Measurements from ENCODE around the gene MICAL3.
"Not testable (repeated sequence)": the region's sequence is repeated elsewhere in the genome, so short reads cannot be mapped to it uniquely, and the experiment has no call there.

Gene MICAL3

DNA sequence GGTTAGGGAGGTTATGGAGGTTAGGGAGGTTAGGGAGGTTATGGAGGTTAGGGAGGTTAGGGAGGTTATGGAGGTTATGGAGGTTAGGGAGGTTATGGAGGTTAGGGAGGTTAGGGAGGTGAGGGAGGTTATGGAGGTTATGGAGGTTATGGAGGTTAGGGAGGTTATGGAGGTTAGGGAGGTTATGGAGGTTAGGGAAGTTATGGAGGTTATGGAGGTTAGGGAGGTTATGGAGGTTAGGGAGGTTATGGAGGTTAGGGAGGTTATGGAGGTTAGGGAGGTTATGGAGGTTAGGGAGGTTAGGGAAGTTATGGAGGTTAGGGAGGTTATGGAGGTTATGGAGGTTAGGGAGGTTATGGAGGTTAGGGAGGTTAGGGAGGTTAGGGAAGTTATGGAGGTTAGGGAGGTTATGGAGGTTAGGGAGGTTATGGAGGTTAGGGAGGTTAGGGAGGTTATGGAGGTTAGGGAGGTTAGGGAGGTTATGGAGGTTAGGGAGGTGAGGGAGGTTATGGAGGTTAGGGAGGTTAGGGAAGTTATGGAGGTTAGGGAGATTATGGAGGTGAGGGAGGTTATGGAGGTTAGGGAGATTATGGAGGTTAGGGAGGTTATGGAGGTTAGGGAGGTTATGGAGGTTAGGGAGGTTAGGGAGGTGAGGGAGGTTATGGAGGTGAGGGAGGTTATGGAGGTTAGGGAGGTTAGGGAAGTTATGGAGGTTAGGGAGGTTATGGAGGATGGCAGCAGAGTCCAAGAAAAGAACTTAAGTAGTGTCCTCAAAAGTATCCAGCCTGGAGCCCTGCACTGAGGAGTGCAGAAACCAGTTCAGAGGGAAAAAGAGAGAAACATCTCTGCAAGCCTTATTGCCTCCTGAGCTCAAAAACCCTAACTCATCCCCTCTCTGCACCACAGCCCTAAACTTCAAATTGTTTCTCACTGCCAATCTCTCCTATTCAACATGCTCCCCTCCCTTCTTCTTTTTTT, 147.2 kb downstream of the MICAL3 start:
- DNase-seq, result not testable (repeated sequence)

DNA sequence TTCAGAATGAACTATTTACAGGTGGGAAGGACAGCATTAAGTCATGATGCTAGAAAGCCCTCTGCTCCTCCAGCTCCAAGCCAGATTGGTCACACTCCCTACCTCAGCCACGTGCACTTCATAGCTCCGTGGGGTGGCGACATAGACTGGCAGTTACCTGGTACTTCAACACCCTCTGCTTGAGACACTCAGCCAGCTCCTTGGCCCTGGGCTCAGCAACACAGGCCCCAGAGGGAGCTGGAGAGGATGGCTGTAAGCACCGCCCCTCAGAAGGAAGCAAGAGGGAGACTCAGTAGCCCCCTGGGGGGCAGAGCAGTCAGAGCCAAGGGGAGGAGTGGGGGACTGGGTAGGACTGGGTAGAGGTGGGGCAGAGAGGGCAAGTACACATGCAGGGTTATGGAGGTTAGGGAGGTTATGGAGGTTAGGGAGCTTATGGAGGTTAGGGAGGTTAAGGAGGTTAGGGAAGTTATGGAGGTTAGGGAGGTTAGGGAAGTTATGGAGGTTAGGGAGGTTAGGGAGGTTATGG, 148.0 kb downstream of the MICAL3 start:
- DNase-seq, result no peak

DNA sequence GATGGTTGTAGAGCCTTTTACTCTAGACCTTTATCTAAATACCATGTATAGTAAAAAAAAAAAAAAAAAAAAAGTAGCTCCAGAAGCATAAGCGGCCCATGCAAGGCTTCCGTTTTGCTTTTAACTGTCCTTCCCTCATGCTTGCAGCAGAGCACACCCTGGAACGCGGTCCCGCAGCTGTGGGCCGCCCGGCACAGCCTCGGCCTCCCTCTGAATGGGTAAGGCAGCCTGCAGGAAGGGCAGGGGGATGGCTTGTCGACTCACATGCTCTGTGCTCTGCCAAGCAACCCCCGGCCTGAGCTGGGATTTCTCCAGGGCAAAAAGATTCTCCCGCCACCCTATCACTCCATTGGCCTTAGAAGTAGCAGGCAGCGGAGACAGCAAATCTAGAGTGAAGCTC, 148.7 kb downstream of the MICAL3 start:
- no peak for DNase-seq

DNA sequence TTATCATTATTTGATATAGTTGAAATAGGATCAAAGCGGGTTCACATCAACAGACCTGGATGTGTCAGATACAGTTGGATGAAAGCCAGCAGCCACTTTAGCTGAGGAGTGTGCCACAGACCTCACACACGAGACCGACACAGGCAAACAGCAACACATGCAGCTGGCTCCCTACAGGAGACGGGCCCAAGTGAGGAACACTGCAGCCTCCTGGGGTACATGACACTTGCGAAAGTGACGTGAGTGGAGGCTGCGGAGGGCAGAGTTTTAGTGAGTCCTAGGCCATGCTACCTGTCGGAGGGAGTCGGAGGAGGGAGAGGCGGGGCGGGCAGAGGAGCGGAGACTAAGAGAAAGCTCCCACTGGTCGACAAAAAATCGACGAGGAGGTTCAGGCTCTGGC, 149.2 kb downstream of the MICAL3 start:
- no peak for DNase-seq

DNA sequence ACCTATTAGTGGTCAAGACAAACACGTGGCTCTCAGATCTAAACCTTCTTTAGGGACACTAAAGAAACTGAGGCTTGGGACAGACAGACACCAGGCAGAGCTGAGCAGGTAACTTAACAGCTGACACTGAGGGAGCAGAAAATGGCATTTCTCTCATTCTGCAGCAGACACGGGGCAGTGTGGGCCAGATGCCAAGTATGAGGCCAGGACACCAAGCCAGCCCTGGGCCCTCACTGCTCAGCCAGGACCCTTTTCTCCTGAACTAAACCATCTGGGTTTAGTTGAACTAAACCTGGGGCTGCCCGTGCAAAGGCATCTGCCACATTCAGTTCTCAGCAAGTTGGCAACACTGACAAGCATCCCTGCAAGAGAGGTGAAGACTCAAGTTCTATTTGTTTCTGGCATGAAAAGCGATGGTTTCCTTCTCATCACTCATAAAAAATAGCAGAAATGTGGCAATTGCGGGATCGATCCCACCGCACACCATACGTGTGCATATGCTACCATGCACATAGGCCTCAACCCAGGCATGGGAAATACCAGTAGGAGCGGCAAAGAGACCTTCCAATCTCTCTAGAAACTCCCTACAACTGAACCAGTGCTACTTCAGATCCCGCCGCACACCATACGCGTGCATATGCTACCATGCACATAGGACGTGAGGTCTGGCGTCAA, 150.0 kb downstream of the MICAL3 start:
- DNase-seq, result no peak

DNA sequence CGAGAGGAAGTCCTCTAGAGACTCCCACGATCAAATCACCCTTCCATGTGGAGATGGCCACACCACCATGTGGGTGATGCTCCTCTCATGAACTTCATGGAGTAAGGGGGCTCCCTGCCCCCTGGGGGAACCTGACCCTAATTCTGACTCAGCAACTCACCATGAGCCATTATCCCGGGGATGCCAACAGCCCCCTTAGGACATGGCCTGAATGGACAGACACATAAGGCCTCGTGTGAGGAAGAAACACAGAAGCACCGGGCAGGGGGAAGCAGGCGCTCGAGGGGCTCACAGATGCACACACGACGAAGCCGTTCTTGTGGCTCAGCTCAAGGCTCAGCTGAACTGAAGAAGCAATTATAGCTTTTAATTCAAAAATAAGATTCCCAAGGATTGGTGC, 150.6 kb downstream of the MICAL3 start:
- no peak for DNase-seq

DNA sequence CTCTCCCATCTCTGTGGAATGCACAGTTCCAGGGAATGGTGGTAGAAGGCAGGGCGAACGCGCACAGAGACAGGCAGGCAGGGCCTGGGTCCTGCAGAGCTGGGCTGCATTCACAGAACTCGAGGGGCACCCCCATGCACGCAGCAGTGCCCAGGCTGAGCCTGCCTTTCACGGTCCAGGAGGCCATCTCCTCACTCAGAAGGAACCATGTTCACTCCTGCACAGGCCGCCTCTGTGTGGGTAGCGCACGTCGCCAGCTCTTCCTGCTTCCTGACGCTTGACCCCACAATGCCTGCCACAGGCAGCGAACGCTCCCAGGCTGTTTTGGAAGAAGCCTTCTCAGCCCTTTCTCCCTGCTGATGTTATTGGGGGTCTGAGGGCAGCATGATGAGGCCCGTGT, 151.2 kb downstream of the MICAL3 start:
- no peak for DNase-seq

DNA sequence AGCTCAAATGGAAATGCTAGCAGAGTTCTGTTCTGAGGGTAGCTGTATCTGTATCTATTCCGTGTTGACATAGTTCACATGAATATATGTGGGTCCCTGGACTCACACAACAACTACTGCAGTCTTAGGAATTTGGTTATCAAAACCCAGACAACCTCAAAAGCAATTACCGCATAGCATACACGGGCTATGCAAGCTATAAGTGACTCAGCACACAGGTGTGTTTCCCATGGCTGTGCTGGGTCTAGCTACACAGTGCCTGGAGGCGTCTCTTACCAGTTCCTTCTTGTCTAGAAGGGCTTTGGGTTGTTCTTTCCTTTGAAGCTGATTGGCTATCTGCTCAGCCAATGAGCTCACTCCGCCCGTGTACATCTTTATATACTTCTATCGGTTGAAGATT, 151.9 kb downstream of the MICAL3 start:
- no peak for DNase-seq

DNA sequence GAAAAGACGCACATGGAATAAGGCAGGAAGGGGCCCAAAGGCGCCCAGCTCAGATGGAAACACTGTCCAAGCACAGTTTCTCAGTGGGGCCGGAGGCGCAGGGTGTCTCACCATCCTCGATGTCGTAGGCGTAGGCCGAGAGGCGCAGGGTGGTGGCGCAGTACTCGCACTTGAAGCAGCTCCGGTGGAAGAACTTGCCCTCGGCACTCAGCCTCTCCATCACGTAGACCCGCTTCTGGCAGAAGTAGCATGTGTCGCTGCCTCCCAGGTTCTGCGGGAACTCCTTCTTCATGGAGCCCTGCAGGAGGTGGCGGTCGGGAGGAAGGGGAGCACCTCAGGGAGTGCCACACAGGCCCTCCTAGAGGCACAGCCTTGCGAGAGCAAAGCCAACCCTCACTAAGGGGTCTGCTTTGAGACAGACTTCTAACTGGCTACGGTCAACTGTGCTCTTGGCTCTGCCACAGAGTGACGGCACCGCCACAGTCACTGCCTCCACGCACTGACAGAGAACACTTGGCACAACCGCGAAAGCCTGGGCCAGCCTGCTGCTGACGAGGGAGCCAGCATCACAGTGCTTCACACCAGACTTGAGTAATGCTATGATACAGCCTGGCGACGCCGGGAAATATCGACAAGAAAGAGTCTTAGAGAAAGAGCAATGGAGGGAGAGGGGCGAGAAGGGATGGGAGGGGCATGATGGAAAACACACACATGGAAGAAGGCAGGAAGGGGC, 152.5 kb downstream of the MICAL3 start:
- no peak for DNase-seq

DNA sequence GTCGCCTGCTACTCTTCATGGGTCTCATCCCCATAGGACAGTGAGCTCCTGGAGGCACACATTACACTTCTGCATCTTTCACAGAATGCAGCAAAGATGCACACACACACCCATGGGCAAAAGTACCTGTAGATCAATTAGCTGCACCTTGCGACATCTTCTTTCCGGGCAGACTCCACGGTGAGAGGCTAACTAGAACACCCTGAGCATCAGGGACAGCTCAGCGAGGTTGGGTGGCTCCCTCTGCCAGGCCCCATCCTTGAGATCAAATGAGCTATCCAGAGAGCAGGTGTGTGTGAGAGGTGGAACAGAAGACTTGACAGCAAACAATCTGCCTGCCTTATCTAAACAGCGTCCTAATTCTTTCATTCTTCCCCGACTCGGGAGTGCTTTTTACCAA, 154.0 kb downstream of the MICAL3 start:
- no peak for DNase-seq

DNA sequence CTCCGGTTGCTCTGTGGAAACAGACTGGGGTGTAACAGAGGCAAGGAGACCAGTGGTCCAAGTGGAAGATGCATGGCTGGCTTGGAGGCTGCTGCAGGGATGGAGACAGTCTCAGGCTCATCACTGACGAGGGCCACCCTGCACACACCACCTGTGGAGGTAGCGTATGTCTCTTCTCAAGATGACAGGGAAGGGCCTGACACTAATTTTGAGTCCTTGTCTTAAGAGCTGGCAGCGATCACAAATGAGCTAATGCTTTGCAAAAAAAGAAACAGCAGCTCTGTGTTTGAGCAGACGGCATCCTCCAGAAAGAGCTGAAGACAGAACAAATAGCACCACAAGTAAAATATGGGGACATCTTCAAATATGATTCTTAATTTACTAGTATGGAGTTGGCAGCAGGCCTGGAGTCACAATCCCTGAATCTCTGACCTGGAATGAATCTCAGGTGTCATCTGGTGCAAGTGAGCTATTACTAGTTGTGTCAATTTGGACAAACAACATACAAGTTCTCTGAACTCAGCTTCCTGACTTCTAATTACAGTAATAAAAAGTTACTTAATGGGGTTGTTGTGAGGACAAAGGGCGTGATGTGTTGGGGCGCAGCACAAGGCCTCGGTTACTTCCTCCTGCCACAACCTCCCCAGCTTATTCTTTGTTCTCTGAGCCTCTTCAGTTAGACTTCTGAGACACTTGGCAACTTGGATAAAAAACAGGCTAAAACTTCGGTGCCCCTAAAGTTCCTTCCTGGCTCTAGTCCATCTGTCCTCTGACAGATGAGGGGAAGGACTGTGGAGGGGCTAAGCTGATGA, 154.9 kb downstream of the MICAL3 start:
- DNase-seq, result no peak

DNA sequence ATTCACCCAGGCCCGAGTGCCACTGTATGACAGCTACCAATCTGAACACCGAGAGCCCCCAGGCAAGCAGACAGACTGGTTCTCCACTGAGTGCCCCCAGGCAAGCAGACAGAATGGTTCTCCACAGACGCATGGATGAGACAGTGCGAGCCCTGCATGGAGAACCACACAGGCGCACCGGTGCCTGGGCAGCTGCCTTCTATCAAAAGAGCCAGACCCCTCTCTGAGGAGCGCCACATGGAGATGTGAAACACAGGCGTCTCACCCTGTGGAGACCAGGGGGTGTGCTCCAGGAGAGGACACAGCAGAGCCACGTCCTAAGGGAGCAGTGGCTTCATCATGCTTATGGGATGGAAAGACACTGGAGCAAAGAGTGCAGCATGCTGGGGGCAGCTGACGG, 155.6 kb downstream of the MICAL3 start:
- DNase-seq, result no peak

DNA sequence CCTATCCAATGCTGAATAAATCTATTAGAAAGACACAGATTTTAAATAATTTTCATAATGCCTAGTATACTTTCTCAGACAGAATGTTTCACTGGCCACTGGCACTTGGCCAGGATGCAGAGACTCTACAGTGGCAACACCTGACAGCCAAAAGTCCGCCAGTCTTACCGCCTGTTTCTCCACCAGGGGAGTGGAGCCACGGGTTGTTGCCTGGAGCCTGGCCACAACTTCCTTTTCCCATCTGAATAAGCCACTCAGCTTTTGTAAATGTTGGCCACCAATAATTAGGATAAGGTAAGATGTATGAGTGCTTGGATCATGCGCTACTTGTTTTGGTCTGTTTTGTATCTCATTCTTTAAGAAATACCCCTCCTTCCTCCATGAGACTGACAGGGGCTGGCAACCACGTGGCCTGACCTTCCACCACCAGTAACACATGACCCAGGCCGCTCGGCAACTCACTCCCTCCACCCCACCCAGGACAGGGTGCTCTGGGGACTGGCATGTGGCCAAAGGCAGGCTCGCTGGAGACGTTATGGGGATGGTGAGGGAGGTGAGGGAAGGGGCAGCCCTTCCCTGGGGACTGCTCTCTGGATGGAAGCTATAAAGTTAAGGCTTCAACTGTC, 157.1 kb downstream of the MICAL3 start:
- no peak for DNase-seq

DNA sequence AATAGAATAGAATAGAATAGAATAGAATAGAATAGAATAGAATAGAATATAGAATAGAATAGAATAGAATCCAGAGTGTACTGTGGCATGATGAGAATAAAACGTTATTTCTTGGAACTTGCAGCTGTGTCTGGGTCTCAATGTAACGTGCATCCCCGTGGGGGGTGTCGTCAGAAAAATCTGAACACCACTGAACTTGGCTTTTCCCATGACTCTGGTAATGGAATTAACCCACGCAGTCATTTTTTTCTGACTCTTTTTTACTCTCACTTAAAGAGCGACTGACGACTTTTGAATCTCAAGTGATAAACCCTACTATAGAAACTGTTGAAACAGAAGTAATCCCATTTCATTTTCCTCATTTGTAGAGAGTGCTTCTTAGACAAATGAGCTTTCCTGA, 157.7 kb downstream of the MICAL3 start:
- DNase-seq, result no peak

DNA sequence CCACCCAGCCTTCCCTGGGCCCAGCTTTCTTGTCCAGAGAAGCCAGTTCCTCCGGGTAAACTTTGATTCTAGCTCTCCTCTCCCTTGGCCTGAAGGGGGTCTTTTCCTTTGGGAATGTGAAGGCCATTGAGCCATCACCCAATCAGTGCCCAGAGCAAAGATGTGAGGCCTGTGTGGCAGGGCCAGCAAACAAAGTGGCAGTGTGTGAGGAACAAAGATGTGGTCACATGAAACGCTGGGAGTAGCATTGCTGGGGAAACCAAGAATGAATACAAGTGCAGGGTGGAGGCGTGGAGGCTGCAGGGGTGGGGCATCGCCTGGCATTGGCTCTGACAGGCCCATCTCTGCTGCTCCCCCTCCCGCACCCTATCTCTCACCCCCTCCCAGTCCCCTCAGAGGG, 158.2 kb downstream of the MICAL3 start:
- no peak for DNase-seq

DNA sequence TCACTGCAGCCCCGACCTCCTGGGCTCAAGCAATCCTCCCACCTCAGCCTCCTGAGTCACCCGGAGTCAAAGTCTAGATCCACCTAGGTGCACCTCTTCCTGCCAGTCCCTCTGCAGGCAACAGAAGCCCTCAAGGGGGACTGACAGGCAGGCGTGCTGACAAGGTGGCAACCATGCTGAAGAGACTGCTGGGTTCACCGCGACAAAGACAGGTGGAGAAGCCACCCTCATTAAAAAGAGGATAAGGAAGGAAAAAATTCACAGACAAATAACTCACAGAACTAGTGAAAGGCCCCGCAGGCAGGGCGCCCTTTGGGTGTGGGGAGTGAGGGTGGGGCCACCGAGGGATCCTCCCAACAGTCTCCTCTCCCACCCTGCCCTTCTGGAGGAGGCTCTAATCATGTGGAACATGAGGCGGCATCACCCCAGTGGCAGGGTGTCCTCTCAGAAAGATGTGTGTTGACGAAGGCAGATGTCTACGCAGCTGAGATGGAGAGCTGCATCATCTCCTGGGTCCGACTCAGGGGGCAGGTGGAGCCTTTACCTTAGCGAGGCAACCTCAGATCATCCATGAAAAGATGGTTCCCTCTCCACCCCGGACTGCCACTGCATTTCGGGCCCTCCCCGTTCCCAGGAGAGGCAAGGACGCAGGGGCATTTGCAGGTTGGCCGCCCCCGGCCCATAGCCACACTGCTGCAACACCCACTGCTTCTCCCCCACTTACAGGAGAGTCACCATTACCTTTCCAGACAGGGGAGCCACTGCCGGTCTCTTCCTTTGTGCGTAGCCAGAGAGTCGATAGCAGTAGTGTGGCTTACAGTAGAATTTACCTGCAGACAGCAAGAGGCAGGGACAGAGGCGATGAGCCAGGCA, 158.9 kb downstream of the MICAL3 start:
- DNase-seq, result no peak

DNA sequence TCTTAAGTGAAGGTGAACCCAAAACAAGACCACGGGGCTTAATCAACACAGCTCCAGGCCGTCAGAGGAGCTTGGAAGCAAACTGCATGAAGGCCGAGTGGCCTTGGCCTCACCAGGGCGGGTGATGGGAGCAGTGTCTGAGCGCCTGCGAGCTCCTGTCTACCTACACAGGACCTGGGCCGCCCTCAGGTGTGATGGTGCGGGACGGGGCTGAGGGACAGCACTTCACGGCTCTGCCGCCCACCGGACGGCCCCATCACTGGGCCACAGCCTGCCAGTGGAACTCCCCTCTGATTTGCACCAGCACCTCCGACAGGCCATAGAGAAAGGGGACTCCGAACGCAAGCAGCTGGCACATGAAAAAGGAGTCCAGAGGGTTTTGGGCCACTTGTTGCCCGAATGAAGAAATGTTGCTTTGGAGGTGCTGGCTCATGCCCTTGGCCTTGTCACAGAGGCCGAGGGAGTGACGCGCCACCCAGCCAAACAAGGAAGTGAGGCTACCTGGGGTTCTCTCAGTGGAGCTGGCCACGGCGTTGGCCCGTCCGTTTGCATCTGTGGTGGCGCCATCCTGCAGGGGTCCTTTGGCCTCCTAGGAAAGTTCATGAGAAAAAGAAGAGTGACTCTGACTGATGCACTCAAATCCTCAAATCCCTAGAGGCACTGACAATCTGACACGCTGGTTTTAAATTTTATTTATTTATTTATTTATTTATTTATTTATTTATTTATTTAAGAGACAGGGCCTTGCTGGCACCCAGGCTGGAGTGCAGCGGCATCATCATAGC, 159.8 kb downstream of the MICAL3 start:
- DNase-seq, result no peak

DNA sequence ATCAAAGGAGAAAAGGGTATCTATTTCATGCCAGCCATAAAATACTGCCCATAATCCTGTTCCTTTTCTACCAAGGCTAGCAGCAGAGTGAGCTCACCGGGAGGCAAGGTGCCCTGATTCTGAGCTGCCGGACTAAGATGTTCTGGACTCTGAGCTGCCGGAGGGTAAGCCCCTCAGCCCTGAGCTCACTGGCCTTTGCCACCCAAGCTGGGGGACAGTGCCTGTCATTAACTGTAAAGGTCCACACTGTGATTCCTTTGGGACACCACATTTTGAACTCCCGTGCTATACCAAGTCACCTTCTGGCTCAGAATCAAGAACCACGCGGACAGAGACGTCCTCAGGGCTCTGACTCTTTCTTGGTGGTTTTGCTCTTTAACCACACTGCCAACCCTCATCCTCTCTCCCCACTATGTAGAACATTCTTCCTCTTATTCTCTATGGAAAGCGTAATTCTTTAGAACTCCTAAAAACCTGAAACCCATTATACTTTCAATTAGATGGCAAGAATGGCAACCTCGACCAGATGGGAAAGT, 161.6 kb downstream of the MICAL3 start:
- DNase-seq, result no peak

DNA sequence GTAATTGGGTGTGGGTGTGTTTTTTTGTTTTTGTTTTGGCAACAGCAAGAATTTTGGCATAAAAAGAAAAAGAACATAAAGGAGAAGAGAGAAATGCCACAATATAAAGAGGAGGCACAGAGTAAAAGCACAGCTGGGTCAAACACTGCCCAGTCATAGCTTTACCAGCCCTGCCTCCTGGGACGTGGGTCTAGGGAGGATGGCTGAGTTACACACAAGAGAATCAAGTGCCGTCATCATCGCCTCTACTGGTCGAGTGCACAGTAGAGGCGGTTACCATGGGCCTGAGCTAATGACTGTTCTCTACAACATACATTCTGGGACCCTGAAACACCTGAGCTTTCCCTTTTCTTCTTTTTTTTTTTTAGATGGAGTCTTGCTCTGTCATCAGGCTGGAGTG, 162.5 kb downstream of the MICAL3 start:
- no peak for DNase-seq
